Stimulated activated naive CD8-positive, alpha-beta T cell treated with anti-CD3 and anti-CD28 coated beads, Interleukin-15, Interleukin-2, amounts not matched to agents 100 U/mL and 50 U/mL, for 24 hours (primary cell): Measurements from ENCODE around the gene CPNE7.
"Not testable (repeated sequence)": the region's sequence is repeated elsewhere in the genome, so short reads cannot be mapped to it uniquely, and the experiment has no call there.

ENCODE experiments used
- ATAC-seq: fragments of 150-1000 bp; cut with Tn5 transposase; one replicate; pipeline ENCODE4 v1.10.0; 2021
- DNase-seq: peaks from one replicate; pipeline ENCODE4 v3.0.0; 2021

The CPNE7 gene

DNA sequence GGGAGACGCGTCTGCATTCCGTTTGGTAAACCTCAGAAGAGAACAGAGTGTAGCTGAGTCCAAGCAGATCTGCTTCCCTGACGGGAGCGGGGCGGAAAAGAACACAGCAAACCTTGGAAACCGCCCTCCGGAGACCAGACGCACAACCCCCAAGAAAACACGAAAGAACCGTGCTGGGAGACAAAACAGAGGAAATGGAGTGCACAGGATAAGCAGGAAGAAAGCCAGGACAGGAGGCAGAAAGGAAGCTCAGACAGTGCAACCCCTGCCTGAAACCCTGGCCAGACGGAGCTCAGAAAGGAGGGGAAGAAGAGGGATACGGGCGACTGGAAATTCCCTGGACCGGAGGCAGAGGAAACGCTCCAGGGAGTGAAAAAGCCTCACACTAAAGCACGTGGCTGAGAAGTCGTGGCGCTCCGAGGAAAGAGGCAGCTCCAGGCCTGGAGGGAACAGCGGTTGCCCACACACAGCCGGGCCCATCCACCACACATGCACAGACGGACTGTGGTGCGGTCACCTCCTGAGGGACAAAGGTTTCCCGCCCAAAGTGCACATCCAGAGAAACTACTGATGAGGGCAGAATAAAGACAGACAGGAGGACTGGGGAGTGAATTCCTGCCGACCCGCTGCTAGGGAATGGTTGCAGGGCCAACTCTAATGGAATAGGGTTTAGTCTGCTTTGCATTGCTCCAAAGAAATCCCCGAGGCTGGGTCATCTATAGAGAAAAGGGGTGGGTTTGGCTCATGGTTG, 48.1 kb downstream of the CPNE7 start:
- DNase-seq = no peak
- ATAC-seq = no peak

DNA sequence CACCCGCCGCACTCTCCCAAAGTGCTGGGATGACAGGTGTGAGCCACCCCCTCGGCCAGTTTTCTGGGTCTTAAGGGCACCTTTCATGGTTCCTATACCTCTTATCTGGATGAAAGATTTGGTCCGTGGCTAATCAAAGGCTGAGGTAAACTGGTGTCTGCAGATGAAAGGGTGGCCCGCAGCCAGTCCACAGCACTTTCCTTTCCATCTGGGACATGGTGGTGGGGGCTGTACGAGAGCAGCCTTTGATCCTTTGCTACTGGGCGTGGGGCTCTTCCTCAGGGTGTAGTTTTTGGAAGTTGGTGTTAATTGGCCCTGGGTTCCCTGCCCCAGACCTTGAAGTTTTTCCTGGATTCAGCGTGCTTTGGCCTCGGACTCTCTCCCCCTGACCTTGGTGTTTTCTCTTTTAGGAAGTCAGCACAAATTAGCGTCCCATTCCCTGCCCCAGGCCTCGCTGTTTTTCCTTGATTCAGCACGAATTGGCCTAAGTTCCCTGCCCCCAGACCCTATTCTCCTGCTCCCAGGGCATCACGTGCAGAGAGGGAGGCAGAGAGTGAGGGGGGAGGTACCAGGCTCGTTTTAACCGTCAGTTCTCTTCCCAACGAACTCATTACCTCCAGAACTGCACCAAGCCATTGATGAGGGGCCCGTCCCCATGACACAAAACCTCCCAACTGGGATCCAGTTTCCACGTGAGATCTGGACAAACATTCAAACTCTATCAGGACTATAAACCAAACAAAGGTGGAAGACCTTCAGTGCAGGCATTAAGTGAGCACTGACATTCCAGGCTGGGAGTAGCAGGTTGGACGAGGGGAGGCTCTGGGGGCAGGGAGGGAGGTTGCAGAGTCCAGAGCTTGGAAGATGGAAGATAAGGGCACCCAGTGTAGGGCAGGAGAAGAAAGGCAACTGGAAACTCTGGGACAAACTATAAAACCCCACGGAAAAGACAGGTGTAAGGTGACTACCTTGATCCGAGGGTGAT, 49.5 kb downstream of the CPNE7 start:
- ATAC-seq (no peak), DNase-seq (no peak)

DNA sequence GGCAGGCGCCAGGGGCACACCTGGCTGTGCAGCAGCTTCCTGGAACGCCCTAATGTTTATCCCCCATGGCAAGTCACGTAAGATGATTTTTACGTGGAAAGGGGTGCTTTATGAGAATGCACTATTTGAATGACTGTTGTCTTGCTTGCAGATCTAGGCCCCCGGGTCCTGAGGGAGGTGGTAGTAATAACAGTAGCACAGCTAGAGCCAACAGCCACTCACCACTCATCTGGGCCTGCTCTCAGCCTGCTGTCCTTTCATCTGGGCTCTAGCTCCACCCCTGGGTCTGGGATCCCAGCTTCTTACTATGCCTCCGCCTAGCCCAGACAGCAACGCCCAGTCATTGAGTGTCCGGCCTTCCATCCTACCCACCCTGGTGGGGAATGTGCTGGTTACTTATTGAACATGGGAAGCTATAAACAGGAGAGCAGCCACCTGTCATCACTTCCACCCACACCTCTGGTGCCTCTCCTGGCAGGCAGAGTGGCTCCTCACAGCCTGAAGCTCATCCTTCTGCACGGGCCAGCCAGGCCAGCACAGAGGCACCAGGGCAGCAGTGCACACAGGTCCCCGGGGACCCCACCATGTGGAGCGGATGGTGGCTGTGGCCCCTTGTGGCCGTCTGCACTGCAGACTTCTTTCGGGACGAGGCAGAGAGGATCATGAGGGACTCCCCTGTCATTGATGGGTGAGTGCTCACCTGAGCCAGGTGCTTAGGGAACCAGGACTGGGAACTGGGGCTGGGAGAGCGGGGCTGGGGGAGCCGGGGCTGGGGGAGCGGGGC, 54.5 kb downstream of the CPNE7 start:
- ATAC-seq (no peak), DNase-seq (no peak)

DNA sequence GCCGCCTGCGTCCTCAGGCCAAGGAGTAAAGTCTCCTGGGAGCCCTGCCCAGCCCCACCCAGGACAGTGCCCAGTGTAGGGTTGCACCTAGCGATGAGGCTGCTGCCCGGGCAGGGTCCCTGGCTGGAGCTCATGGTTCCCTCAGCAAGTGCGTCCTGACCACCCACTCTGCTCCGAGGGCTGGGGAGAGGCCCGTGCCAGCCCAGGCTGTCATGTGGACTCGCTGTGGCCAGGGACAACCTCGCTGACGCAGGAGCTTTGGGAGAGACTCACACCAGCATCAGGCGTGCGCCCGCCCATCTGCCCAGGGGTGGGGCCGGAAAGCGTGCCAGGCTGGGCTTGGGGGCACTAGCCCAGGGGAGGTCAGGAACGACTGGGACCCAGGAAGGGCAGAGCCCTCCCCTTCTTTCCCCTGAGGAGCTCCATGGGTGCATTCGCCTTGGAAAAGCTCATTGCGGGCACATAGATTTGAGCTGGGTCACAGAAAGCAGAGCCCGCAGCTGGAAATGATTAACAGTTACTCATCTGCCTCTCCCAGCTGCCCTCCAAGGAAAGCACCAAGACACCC, 57.6 kb downstream of the CPNE7 start:
- DNase-seq = no peak
- no peak for ATAC-seq

DNA sequence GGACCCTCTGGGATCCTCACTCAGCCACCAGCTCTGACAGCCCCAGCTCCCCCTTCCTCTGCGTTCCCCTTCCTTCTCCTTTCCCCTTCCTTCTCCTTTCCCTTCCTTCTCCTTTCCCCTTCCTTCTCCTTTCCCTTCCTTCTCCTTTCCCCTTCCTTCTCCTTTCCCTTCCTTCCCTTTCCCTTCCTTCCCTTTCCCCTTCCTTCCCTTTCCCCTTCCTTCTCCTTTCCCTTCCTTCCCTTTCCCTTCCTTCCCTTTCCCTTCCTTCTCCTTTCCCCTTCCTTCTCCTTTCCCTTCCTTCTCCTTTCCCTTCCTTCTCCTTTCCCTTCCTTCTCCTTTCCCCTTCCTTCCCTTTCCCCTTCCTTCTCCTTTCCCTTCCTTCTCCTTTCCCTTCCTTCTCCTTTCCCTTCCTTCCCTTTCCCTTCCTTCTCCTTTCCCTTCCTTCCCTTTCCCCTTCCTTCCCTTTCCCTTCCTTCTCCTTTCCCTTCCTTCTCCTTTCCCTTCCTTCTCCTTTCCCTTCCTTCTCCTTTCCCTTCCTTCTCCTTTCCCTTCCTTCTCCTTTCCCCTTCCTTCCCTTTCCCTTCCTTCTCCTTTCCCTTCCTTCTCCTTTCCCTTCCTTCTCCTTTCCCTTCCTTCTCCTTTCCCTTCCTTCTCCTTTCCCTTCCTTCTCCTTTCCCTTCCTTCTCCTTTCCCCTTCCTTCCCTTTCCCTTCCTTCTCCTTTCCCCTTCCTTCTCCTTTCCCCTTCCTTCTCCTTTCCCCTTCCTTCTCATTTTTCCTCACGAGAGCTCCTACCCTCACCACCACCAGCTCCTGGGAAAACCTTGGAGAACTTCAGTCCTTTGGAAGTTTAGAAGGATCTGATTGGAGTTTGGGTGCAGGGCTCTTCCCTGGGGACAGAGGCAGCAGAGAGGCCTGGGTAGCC, 59.2 kb downstream of the CPNE7 start:
- ATAC-seq, DNase-seq: not testable (repeated sequence)

DNA sequence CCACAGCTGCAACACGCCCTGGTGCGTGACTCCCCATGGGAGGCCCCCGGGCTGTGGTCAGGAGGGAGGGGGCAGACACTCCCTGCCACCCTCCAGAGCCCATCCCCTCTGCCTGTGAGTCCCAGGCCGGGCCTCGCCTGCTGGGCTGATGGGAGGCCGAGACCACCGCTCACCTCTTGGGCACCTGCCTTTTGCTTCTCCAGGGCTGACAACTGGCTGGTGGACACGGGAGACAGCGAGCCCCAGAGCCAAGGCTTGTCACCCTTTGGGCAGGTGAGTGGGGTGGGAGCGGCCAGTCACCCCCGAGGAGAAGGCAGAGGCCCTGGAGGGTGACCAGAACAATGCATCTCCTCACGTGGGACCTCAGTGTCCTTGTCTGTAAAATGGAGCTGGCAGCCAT, 61.1 kb downstream of the CPNE7 start:
- no peak for ATAC-seq

DNA sequence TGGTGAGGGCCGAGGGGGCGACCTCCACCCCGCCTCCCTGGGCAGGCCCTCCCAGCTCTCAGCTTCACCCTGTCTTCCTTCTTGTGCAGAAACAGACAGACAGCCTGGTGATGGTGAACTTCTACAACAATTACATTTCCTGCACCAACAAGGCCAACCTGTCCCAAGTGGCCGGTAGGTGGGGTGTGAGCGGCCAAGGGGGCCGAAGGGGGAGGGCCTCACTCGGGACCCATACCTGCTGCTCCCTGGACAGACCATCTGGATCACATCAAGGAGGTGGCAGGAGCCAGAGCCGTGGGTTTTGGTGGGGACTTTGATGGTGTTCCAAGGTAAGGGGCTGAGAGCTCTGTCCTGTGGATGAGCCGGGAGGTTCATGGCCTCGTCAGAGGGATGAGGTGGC, 61.8 kb downstream of the CPNE7 start:
- no peak for ATAC-seq
- DNase-seq = no peak

More for the DNA sequence above, 61.1 kb downstream of the CPNE7 start:
- no peak for DNase-seq

DNA sequence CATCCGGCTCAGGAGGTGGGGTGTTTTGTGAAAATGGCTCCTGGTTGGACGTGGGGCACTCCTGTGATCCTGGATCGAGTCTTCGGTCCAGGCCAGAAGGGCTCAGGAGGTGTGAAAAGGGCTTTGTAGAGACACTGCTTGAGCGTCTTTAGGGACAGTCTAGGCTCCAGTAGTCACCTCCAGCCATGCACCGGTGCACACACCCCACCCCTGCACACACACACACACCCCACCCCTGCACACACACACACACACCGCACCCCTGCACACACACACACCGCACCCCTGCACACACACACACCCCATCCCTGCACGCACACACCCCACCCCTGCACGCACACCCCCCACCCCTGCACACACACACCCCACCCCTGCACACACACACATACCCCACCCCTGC, 62.9 kb downstream of the CPNE7 start:
- DNase-seq = no peak
- no peak for ATAC-seq

DNA sequence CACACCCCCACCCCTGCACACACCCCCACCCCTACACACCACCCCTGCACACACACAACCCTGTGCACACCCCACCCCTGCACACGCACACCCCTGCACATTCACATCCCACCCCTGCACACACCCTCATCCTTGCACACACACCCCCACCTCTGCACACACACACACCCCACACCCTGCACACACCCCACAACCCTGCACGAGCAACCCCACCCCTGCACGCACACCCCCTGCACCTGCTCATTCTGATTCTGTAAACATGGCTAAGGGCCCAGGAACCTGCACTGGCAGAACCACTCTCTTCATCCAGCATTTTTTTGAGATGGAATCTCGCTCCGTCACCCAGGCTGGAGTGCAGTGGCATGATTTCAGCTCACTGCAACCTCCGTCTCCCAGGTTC, 63.8 kb downstream of the CPNE7 start:
- DNase-seq = no peak
- ATAC-seq = no peak

DNA sequence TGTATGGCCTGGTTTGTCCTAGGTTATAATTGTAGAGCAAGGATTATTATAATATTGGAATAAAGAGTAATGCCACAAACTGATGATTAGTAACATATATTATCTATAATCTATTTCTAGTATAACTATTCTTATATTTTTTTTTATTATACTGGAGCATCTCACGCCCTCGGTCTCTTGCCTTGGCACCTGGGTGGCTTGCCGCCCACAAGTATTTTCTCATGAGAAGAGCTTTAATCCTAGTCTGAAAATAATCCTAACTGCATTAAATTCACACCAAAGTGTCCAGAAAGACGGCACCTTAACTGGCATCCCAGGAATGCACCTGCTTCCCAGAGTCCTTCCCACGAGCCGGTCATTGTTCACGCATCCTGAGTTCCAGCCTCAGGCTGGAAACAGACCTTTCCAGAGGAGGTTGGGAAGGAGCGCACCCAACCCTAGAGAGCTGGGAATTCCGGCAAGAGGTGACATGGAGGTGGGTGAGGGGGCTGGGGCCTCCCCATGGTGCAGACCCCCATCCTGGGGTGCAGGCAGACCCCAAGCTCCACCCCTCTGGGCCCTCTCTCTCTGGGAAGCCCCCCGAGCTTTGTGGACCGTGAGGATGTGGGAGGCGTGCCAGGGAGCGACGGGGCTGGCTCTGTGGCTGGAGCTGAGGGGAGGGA, 66.0 kb downstream of the CPNE7 start:
- DNase-seq = no peak
- no peak for ATAC-seq

DNA sequence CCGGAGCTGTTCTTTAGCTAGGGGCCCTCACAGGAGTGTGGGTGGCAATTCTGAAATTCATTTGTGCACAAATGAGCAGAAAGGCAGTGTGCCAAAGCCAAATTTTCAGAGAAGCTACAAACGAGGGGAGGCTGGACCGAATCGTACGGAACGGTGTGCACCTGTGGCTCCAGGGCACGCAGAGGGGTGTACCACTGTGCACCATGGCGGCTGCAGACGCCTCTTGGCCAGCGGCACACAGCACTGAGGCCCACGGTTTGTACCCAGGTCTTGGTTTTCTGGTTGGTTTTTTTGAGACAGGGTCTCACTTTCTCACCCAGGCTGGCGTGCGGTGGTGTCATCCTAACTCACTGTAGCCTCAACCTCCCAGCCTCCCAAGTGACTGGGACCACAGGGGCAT, 67.0 kb downstream of the CPNE7 start:
- no peak for DNase-seq

DNA sequence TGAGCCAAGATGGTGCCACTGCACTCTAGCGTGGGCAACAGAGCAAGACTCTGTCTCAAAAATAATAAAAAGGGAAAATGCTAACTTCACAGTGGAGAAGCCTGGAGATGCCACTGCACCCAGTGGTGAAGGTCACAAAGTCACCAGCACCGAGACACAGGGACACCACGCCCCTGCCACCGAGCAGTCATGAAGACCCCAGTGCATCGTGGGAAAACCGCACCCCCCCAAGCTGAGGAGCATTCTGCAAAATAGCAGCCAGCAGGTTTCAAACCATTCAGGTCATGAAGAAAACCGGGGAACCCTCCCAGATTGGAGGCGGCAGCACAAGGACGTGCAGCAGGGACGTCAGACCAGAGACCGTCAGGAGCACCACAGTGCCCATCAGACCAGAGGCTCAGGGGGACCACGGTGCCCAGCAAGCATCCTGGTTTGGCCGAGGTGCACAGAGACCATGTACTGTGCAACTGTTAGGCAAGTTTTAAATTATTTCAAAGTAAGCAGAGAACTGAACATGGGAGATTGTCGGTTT, 68.3 kb downstream of the CPNE7 start:
- ATAC-seq = no peak

More for the DNA sequence above, 67.0 kb downstream of the CPNE7 start:
- ATAC-seq = no peak

DNA sequence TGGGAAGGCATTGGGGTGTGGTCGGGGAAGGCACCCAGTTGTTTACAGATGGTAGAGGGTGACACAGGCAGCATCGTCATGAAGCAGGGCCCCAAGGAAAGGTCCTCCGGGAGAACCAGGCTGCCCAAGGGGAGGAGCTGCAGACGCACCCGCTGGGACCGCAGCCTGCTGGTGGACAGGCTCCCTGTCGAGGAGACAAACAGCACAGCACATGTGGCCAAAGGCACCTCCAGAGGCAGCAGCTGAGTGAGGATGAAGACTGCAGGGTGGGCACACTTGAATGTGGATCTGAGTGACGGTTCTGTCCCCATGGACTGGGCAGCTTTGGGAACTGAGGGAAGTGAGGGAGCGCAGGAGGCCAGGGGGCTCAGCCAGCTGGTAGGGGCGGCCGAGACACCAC, 69.6 kb downstream of the CPNE7 start:
- ATAC-seq = no peak

More for the DNA sequence above, 68.3 kb downstream of the CPNE7 start:
- no peak for DNase-seq

DNA sequence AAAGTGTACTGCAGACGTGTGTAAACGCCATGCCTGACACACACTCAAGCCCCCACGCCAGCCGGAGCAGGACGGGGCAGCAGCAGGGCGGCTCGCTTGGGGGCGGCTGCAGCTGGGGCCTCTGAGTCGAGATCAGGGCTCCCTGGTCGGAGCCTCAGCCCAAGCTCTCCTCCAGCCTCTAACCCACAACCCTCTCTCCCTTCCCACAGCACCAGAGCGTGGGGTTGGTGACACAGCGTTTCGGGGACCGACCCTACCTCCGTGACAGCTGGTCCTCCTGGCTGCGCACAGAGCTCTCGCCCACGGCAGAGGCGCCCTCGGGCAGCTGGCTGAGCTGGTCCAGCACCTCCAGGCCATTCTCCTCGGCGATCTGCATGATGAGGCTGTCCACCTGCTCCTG, 70.7 kb downstream of the CPNE7 start:
- DNase-seq (no peak), ATAC-seq (no peak)

More for the DNA sequence above, 69.6 kb downstream of the CPNE7 start:
- DNase-seq = no peak
